Heart right ventricle (tissue), 16 donors: ENCODE data around the gene GALC. TPM values are rescaled to one million over a fixed set of nuclear protein-coding genes. Genes with fewer than 3 reads are reported as not detected.

ENCODE experiments used
- ATAC-seq, 8 donors: fragments of 200-7000 bp; cut with Tn5 transposase; one replicate each; pipeline ENCODE4 v1.9.1; 2020; ENCODE audit warnings: mild to moderate bottlenecking in 8 of 8, moderate library complexity in 8 of 8, moderate number of reproducible peaks in 1 of 8
- DNase-seq, 2 donors: peaks; one replicate each; pipeline ENCODE4 v3.0.0-alpha.2; 2020
- H3K27ac ChIP-seq, 10 donors: fragments of 200-600 bp; sonication (generic) in 2 of 10; one replicate each; pipeline versions ENCODE4 v1.5.0 to v1.8.0; 2020 to 2022; ENCODE audit warnings: mild to moderate bottlenecking in 3 of 10
- H3K27me3 ChIP-seq, 7 donors: fragments of 200-600 bp; one replicate each; pipeline ENCODE4 v1.8.0; 2021 to 2022; ENCODE audit warnings: mild to moderate bottlenecking in 2 of 7
- H3K36me3 ChIP-seq, 9 donors: fragments of 200-600 bp; sonication (generic) in 1 of 9; one replicate each; pipeline versions ENCODE4 v1.5.0 to v1.8.0; 2020 to 2022; ENCODE audit warnings: mild to moderate bottlenecking in 2 of 9
- H3K4me1 ChIP-seq, 9 donors: fragments of 200-600 bp; sonication (generic) in 1 of 9; one replicate each; pipeline versions ENCODE4 v1.5.0 to v1.8.0; 2020 to 2022; ENCODE audit warnings: mild to moderate bottlenecking in 4 of 9
- H3K4me3 ChIP-seq, 10 donors: fragments of 200-600 bp; sonication (generic) in 2 of 10; one replicate each; pipeline versions ENCODE4 v1.5.0 to v1.8.0; 2020 to 2022; ENCODE audit warnings: mild to moderate bottlenecking in 7 of 10, moderate library complexity in 2 of 10
- H3K9me3 ChIP-seq, 11 donors: fragments of 200-600 bp in 10 of 11; sonication (generic) in 2 of 11; one replicate each; pipeline versions ENCODE4 v1.5.0 to v1.8.0; 2013 to 2022; ENCODE audit warnings: mild to moderate bottlenecking in 2 of 11, control low read depth in 1 of 11, moderate library complexity in 1 of 11
- WGBS, 2 donors: extraction: QIAGEN DNeasy Blood & Tissue Kit; methylation state at CpG; one replicate each; pipeline ENCODE4 v1.1.7; 2013; ENCODE audit warnings: inconsistent platforms in 1 of 2; 5-methylcytosine and 5-hydroxymethylcytosine counted together
- intact Hi-C, 10 donors: fragments of 100-400 bp; cut with DNase I; formaldehyde crosslinking; loops; one replicate each; pipeline versions ENCODE4 v1.11.1 to v1.14.2; 2022
- polyA plus RNA-seq, 2 donors: library from polyadenylated mRNA; stranded (reverse); fragments of 200-250 nt; gene quantifications; one replicate each; pipeline ENCODE4 v1.2.3, GENCODE V29; 2013
- total RNA-seq, 10 donors: library from RNA; stranded (reverse); fragmentation: NEBNext Ultra II Directional in 3 of 10; extraction: Animal tissue kit (Norgen Biotek cat#: 25700) in 3 of 10; gene quantifications; one replicate each; pipeline versions ENCODE4 v1.2.1 to v1.2.4, GENCODE V29; 2021 to 2023
- TF ChIP-seq, protein P1 (sequence below), 9 donors: fragments of 200-600 bp; sonication (generic) in 2 of 9; IDR thresholded peaks; one replicate each; pipeline versions ENCODE4 v1.5.0 to v1.8.0; 2021 to 2022; ENCODE audit warnings: antibody characterized with exemption in 9 of 9, mild to moderate bottlenecking in 5 of 9, moderate library complexity in 1 of 9
- donor health status: Arrhythmogenic right ventricular cardiomyopathy.
- donor health status: ischemic (EF 13 %, LVEDD 7.1; RV severe dilation, severe dysfunction).
- donor health status: healthy with polysubstance abuse.
- donor health status: DM: no; HTN: yes; CAD: no.
- donor health status: DM: no; HTN: no; CAD: no.
- donor health status: ischemic (EF 25% LVEDD 6.9; RV normal size, moderate dysfunction).
- donor health status: ischemic (EF 25% LVEDD 5.7; RV mildly dilated, moderate dysfunction).
- donor health status: healthy.
- donor health status: DM: yes; HTN: yes; CAD: no.
- donor health status: Ischemic cardiomyopathy.
- donor health status: ischemic (EF 35%, LVEDD 5.7; RV mildly dilated, moderate dysfunction).
- donor health status: nonischemic (EF 11% LVEDD 7.7; RV severe dilation, severe dysfunction).
- donor health status: DM: yes; HTN: yes; CAD: no.
- donor health status: PGD.
- donor health status: ischemic (EF 29% LVEDD 5.4; RV normal size, mild dysfunction).
- donor health status: nonischemic (EF 23%, LVEDD 6.1; RV moderate dilation, normal function).

The GALC gene
- total and polyA plus RNA-seq, 12 donors, result 4.7 to 19.4 (median 14.1) TPM

DNA sequence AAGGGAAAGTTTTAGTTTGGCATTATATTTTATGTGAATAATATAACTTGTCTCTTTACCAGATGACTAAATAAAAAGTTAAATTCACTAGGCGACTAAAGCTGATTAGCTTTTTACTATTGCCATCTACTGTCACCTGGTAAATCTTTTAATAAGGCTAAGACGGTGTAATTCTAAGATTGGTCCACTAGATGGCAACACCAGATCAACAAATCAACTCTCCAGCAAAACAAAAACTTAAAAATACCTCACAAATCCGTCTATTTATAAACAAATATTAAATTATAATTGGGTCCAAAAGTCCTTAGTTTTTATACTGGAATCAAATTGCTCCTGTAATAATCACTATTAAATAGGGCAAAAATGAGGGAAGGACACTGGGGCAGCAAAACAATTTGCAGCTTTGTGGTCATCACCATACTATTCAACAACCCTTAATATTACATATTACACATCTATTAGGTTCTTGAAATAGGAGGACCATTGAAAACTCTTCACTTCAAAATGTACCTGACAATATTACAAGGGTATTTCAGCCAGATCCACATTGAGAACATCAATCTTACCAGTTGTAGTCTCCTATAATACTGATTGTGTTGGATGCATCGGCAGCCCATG, 47.9 kb downstream of the GALC start:
- no peaks in the 10 kb centered on the region for H3K27me3 ChIP-seq
- intact Hi-C loops, result loop anchor here in 8 of 10 donors (2.0 to 10.0 kb wide), 3 partner anchors 220 to 224 kb away; no protein-coding TSS in a partner anchor
- WGBS, 2 donors, result 29% methylated on average over 4 of the region's 4 CpGs
- no peak overlapping the region for H3K4me3 ChIP-seq
- no peak overlapping the region for H3K27ac ChIP-seq
- H3K36me3 ChIP-seq, result peaks cover 0 to 94% (median 26%) of the 10 kb centered on the region in 9 donors
- no peaks in the 10 kb centered on the region for H3K4me1 ChIP-seq
- TF ChIP-seq, protein P1, sequence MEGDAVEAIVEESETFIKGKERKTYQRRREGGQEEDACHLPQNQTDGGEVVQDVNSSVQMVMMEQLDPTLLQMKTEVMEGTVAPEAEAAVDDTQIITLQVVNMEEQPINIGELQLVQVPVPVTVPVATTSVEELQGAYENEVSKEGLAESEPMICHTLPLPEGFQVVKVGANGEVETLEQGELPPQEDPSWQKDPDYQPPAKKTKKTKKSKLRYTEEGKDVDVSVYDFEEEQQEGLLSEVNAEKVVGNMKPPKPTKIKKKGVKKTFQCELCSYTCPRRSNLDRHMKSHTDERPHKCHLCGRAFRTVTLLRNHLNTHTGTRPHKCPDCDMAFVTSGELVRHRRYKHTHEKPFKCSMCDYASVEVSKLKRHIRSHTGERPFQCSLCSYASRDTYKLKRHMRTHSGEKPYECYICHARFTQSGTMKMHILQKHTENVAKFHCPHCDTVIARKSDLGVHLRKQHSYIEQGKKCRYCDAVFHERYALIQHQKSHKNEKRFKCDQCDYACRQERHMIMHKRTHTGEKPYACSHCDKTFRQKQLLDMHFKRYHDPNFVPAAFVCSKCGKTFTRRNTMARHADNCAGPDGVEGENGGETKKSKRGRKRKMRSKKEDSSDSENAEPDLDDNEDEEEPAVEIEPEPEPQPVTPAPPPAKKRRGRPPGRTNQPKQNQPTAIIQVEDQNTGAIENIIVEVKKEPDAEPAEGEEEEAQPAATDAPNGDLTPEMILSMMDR (IDR thresholded peaks at IDR 0.05), result peak; percentile 52 to 74 (median 69)
- H3K9me3 ChIP-seq, result no peaks in the 10 kb centered on the region
- DNase-seq (no peak), ATAC-seq (no peak)

DNA sequence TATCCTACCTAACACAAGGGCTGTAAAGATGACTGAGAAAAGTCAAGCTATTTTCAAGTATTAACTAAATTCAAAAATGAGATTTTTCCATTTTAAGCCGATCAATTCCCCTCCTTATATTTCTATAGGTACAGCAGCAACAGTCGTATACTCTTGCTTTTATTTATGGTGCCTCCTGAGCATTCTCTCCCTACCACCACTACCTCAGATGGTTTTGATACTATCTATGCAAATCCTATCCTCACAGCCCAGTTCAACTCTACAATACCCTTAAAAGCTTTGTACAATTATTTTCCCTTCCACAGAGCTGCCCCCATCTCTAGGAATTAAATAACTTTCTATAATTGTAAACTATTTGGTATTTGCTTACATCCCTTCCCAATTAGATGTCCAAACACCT, 52.1 kb downstream of the GALC start:
- no peak for DNase-seq
- no peak overlapping the region for H3K27ac ChIP-seq
- no peaks in the 10 kb centered on the region for H3K27me3 ChIP-seq
- no peaks in the 10 kb centered on the region for H3K4me1 ChIP-seq
- TF ChIP-seq, protein P1 (IDR thresholded peaks at IDR 0.05), result no peak
- H3K4me3 ChIP-seq, result no peak overlapping the region
- 96 to 97% methylated on average over 2 of the region's 2 CpGs for WGBS, 2 donors
- H3K36me3 ChIP-seq, result peaks cover 0 to 86% (median 15%) of the 10 kb centered on the region in 9 donors
- intact Hi-C loops, result loop anchor here in 2 of 10 donors (10.0 kb wide), 1 partner anchor 224 kb away; no protein-coding TSS in a partner anchor
- H3K9me3 ChIP-seq, result no peaks in the 10 kb centered on the region
- no peak for ATAC-seq

DNA sequence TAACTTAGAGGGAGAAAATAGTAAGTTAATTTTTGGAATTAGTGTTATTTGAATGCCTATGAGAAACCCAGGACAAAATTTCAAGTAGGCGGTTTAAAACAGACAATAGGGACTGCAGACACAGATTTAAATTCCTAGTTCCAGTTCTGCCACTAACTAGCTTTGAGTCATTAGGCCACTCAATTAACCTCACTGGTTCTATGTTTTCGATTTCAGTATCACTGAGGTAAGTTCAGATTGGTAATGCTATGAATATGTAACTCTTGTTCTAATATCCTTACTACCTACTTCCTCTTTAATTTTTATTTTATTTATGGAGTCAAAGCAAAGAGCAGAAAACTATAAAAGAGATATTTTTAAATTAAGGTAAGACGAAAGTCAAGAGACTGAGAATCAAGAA, 52.6 kb downstream of the GALC start:
- Histone ChIP-seq H3K27ac (no peak overlapping the region), H3K4me1 (peaks cover 0 to under 1% (median 0%) of the 10 kb centered on the region in 9 donors), H3K36me3 (peaks cover 0 to 85% (median 15%) of the 10 kb centered on the region in 9 donors), H3K27me3 (no peaks in the 10 kb centered on the region), H3K9me3 (no peaks in the 10 kb centered on the region), H3K4me3 (no peak overlapping the region)
- intact Hi-C loops, result loop anchor here in 2 of 10 donors (10.0 kb wide), 1 partner anchor 224 kb away; no protein-coding TSS in a partner anchor
- TF ChIP-seq, protein P1 (IDR thresholded peaks at IDR 0.05), result no peak
- DNase-seq (no peak), ATAC-seq (no peak)
- 97 to 98% methylated on average over 3 of the region's 3 CpGs for WGBS, 2 donors

DNA sequence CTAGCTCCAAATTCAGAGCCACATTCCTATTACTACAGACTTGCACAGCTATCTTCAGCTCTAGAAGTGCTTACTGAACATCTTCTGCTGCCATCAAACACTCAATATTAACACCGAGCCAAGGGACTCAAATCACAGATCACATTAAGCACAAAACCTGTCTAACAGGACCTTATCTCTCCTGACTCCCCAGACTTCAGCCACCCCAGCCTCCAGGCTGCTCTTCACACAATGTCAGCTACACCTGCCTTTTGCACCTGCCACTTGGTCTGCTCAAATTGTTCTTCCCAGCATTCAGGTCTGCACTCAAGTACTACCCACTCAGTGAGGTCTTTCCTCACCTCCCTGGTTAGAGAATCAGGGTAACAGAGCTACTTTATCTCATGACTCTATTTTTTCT, 57.1 kb downstream of the GALC start:
- no peak overlapping the region for H3K27ac ChIP-seq
- DNase-seq (no peak), ATAC-seq (no peak)
- peaks cover 0 to 72% (median 16%) of the 10 kb centered on the region in 9 donors for H3K36me3 ChIP-seq
- H3K4me1 ChIP-seq, result peaks cover 0 to 4% (median 0%) of the 10 kb centered on the region in 9 donors
- H3K27me3 ChIP-seq, result no peaks in the 10 kb centered on the region
- no peak overlapping the region for H3K4me3 ChIP-seq
- intact Hi-C loops, result no loop called here
- peaks cover 0 to 2% (median 0%) of the 10 kb centered on the region in 11 donors for H3K9me3 ChIP-seq
- WGBS, 2 donors, result 70 to 84% methylated on average over 1 of the region's 1 CpG
- TF ChIP-seq, protein P1 (IDR thresholded peaks at IDR 0.05), result no peak
